Kidney epithelial cell (primary cell): ENCODE measurements around the gene TMEM120B. TPM values are rescaled to one million over a fixed set of nuclear protein-coding genes. Genes with fewer than 3 reads are reported as not detected.

Source experiments
- DNase-seq: peaks from one replicate; pipeline ENCODE4 v3.0.0-alpha.2; 2010; ENCODE audit warnings: low read depth
- H3K27me3 ChIP-seq: 2 replicates; pipeline ENCODE4 v1.6.0; 2011; ENCODE audit warnings: low read length; ENCODE audit not compliant: control insufficient read depth, insufficient read depth
- H3K36me3 ChIP-seq: 2 replicates; pipeline ENCODE4 v1.5.1; 2011; ENCODE audit warnings: low read length; ENCODE audit not compliant: control insufficient read depth, insufficient read depth
- H3K4me3 ChIP-seq: 2 replicates; pipeline ENCODE4 v1.5.1; 2011; ENCODE audit warnings: low read depth, mild to moderate bottlenecking, control low read depth, low read length
- total RNA-seq: library from RNA; depleted of rRNA; stranded (reverse); fragments of >200 nt; gene quantifications from 2 replicates; pipeline ENCODE4 v1.2.3, GENCODE V29; 2015
- TF ChIP-seq, protein P1 (sequence below): IDR thresholded peaks from 2 replicates; pipeline ENCODE4 v1.5.1; 2011; ENCODE audit warnings: mild to moderate bottlenecking, moderate library complexity, low read length, control low read depth, inconsistent platforms; ENCODE audit not compliant: insufficient read depth, poor library complexity, severe bottlenecking

TMEM120B gene
- total RNA-seq, 1 donor from 2014 or later: 8.8 TPM

DNA sequence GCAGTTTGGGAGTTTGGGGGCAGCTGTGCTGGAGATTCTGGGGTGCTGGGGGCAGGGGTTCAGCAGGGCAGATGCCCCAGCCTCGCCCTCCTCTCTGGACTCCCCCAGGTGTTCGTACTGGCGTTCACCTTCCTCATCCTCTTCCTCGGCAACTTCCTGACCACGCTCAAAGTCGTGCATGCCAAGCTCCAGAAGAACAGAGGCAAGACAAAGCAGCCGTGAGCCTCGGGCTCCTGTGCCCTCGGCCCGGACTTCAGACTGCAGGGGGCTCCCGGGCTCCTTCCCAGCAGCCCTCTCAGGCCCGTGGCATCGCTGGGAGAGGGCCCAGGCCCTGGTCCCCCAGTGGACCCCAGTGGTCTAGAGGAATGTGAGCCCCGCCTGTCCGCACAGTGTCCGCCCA, 62.9 kb downstream of the TMEM120B start:
- DNase-seq: no peak
- H3K27me3 ChIP-seq: no peaks in the 10 kb centered on the region
- no peak overlapping the region for H3K4me3 ChIP-seq
- peaks cover 6% of the 10 kb centered on the region for H3K36me3 ChIP-seq
- TF ChIP-seq, protein P1, sequence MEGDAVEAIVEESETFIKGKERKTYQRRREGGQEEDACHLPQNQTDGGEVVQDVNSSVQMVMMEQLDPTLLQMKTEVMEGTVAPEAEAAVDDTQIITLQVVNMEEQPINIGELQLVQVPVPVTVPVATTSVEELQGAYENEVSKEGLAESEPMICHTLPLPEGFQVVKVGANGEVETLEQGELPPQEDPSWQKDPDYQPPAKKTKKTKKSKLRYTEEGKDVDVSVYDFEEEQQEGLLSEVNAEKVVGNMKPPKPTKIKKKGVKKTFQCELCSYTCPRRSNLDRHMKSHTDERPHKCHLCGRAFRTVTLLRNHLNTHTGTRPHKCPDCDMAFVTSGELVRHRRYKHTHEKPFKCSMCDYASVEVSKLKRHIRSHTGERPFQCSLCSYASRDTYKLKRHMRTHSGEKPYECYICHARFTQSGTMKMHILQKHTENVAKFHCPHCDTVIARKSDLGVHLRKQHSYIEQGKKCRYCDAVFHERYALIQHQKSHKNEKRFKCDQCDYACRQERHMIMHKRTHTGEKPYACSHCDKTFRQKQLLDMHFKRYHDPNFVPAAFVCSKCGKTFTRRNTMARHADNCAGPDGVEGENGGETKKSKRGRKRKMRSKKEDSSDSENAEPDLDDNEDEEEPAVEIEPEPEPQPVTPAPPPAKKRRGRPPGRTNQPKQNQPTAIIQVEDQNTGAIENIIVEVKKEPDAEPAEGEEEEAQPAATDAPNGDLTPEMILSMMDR: no peak

DNA sequence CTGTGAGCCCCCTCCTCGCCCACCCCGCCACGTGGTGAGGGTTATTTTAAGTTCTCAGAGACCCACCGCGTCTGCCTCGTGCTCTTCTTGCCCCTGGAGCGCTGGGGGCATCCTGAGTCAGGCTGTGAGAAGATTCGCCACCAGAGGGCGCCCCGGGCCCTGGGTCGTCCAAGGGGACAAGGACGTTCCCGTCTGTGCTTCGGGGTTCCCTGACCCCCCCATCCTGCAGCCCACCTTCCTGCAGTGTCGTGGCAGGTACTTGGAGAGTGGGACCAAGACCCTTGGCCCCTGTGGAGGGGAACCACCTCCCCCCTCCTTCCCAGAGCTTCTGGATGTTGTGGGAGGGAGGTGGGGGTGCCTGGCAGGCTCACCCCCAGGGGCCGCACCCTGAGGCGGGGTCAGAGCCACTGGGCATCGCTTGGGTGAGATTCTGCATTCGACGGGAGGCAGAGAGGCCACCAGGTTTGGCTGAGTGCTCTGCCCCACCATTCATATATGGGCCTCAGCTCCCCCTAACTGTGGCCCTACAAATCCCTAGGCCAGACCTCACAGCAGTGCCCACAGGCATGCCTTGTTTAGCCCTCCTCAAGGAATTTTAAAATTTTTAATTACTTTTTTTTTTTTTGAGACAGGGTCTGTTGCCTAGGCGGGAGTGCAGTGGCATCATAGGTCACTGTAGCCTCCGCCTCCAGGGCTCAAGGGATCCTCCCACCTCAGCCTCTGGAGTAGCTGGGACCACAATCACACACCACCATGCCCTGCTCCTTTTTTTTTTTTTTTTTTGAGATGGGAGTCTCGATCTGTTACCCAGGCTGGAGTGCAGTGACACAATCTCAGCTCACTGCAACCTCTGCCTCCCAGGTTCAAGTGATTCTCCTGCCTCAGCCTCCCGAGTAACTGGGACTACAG, 63.9 kb downstream of the TMEM120B start:
- Histone ChIP-seq H3K4me3 (no peak overlapping the region), H3K27me3 (no peaks in the 10 kb centered on the region), H3K36me3 (peaks cover 6% of the 10 kb centered on the region)
- no peak for DNase-seq
- TF ChIP-seq, protein P1: peak; percentile 90

DNA sequence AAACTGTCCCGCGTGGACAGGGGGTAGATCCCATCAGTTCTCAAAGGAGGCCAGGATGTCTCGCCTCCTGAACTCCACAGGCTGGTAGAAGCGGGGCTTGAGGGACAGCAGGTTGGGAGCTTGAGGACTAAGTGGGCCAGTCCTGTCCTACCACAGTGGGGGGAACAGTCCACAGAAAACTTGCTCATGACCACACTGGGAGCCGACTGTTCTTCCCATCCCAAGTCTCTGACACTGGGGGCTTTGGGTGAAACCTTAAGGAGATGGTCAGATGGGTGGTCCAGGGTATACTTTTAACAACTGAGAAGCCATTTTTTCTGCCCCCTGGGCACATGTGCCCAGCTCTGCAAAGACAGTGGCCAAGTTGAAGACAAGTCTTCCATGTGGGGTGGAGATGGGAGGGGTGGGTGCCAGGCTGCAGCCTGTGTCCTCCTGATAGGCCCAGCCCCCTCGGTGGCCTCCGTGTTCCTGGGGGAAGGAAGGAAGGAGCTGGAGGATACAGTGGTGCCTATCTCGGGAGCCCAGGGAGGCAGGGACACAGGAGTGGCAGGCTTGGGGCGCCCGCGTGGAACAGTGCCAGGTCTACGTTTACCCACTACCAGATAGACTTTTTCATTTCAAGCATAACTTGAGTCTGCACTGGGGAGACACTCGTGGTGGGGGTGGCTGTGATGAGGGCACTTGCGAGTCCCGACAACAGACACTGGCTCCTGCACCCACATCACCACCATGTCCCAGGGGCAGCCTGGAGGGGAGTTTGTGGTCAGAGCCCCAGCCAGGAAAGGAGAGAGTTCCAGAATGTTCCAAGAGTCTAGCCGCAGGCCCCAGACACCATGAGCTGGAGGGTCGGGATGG, 66.2 kb downstream of the TMEM120B start:
- Histone ChIP-seq H3K36me3 (peaks cover 6% of the 10 kb centered on the region), H3K4me3 (no peak overlapping the region), H3K27me3 (no peaks in the 10 kb centered on the region)
- TF ChIP-seq, protein P1: no peak
- DNase-seq: no peak

DNA sequence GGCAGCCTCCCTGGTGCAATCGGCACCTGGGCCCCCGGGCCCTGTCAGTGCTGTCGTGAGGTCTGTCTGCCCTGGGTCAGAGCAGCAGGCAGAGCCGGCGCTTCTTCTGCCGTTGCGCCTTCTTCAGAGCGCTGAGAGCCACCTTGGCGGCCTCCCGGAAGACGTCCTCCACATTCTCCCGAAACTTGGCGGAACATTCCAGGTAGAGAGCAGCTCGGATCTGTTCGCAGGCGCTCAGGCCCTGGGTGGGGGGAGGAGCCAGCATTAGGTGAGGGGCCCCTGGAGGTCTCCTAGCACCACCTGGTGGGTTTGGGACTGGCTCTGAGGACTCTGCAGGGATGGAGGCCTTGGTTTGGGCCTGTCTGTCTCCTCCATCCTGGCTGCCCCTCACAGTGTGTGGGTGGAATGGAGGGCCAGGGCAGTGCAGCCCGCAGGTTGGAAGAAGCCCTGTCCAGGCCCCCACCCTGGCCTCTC, 66.9 kb downstream of the TMEM120B start:
- TF ChIP-seq, protein P1: no peak
- Histone ChIP-seq H3K36me3 (peaks cover 6% of the 10 kb centered on the region), H3K4me3 (no peak overlapping the region), H3K27me3 (no peaks in the 10 kb centered on the region)
- no peak for DNase-seq

DNA sequence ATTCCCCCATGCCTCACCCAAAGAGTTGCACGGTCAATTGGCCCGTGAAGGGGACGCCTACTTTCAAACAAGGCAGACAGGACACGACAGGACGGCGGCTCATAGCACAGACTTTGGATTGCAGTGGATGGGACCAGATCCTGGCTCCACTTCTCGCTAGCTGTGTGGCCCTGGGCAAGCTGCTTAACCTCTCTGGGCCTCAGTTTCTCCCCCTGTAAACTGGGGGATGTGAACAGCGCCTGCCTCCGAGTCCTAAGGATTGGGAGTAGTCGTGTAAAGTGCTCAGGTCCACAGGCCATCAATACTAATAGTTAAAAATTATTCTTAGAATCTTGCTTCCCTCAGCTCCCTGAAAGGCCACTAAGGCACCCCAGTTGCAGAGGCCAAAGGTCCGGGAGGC, 67.9 kb downstream of the TMEM120B start:
- DNase-seq: no peak

More for the DNA sequence above, 67.9 kb downstream of the TMEM120B start:
- TF ChIP-seq, protein P1: no peak
- H3K36me3 ChIP-seq: peaks cover 6% of the 10 kb centered on the region
- no peak overlapping the region for H3K4me3 ChIP-seq
- H3K27me3 ChIP-seq: no peaks in the 10 kb centered on the region
